NCI-H774 (cell line): ENCODE measurements around the gene C11orf24.

ENCODE experiments used
- DNase-seq: peaks from one replicate; lab custom pipeline; 2025; lab: John Stamatoyannopoulos, UW

The C11orf24 gene

GRCh38 chr11:68270196-68271022, 1.4 kb downstream of the C11orf24 start:
- no peak for DNase-seq

- no peak for DNase-seq
Measured at GRCh38 chr11:68269414-68270081, 2.2 kb downstream of the C11orf24 start.

- DNase-seq = no peak
Measured at GRCh38 chr11:68267881-68268240, 3.9 kb downstream of the C11orf24 start.

- DNase-seq = no peak
Measured at GRCh38 chr11:68266936-68267880, 4.6 kb downstream of the C11orf24 start.

- DNase-seq = no peak
Measured at GRCh38 chr11:68266121-68266891, 5.5 kb downstream of the C11orf24 start.

- no peak for DNase-seq
Measured at GRCh38 chr11:68264741-68265540, 6.8 kb downstream of the C11orf24 start.

- DNase-seq = no peak
Measured at GRCh38 chr11:68264244-68264643, 7.5 kb downstream of the C11orf24 start.

- DNase-seq = no peak
Measured at GRCh38 chr11:68263444-68264035, 8.2 kb downstream of the C11orf24 start.

- no peak for DNase-seq
Measured at GRCh38 chr11:68262544-68262827, 9.3 kb downstream of the C11orf24 start.

- DNase-seq = no peak
Measured at GRCh38 chr11:68261749-68262543, 9.8 kb downstream of the C11orf24 start.

- no peak for DNase-seq
Measured at GRCh38 chr11:68261006-68261405, 10.8 kb downstream of the C11orf24 start.

GRCh38 chr11:68260484-68260883, 11.3 kb downstream of the C11orf24 start:
- no peak for DNase-seq

GRCh38 chr11:68259122-68259959, 12.4 kb downstream of the C11orf24 start:
- no peak for DNase-seq

GRCh38 chr11:68258363-68258765, 13.4 kb downstream of the C11orf24 start:
- no peak for DNase-seq

GRCh38 chr11:68257477-68258362, 14.1 kb downstream of the C11orf24 start:
- peak; percentile 88 for DNase-seq

GRCh38 chr11:68256331-68256741, 15.4 kb downstream of the C11orf24 start:
- no peak for DNase-seq

GRCh38 chr11:68255526-68255925, 16.2 kb downstream of the C11orf24 start:
- no peak for DNase-seq

- no peak for DNase-seq
Measured at GRCh38 chr11:68254421-68254820, 17.4 kb downstream of the C11orf24 start.
